GM21381 (cell line): ENCODE measurements around the gene TGOLN2.
"Not testable (repeated sequence)": the region's sequence is repeated elsewhere in the genome, so short reads cannot be mapped to it uniquely, and the experiment has no call there.

Experiments
- ATAC-seq: cut with Tn5 transposase; IDR thresholded peaks from one replicate; pipeline ENCODE4 v1.9.1; 2021; ENCODE audit warnings: mild to moderate bottlenecking, moderate library complexity; ENCODE audit not compliant: unreplicated experiment

Gene TGOLN2

DNA sequence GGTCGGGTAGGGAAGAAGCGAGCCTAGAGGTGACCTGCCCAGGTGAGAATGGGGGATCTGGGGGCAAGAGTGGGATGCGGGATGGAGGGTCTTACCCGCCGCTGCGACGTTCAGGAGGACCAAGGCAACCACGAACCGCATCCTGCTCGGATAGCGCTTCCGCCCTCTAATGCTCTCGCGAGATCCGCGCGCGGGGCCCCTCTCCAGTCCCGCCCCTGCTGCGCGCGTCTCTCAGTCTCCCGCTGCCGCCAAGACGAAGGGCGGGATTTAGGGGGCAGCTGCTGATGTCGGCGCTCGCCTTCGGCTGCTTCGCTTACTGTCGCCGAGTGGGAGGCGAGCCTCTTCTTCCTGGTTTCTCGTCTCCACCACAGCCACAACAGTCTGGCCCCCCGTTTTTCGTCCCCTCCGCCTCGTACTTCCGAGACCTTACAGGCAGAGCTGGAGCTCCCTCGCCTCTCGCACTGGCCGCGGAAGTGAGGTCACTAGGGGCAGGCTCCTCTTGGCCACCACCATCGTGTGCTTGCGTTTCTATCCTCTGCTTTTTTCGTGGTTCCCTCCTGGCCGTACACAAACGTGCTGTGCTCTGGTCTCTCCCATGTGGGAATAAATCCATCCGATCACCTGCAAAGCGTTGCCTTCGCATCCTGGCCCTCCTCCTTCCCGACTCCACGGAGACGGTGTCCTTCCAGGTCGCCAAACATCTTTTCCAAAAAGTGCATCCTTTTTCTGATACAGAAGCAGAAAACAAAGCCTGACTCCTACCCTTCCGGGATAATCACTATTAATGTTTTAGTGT, at the start of gene TGOLN2:
TSS of gene TGOLN2 (minus strand) at position 168 of the 796 bp plus-strand sequence. CDS start at position 141, 27 bp downstream.
- ATAC-seq: peak; percentile 85

DNA sequence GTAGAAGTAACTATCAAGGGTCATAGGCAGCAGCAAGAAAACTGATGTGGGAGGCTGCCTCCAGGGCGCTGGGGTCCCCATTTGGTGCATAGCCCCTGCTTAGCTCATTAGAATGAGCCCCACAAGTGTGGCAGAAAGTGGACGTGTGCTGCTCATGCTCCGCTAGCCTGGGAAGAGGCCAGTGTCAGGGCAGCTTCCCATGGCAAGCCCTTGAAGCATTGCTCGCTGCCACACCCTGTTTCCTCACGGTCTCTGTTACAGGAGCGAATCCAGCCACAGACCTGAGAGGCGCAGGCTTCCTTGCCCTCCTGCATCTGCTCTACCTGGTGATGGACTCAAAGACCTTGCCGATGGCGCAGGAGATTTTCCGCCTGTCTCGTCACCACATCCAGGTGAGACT, 49.3 kb upstream of the TGOLN2 start:
- no peak for ATAC-seq

DNA sequence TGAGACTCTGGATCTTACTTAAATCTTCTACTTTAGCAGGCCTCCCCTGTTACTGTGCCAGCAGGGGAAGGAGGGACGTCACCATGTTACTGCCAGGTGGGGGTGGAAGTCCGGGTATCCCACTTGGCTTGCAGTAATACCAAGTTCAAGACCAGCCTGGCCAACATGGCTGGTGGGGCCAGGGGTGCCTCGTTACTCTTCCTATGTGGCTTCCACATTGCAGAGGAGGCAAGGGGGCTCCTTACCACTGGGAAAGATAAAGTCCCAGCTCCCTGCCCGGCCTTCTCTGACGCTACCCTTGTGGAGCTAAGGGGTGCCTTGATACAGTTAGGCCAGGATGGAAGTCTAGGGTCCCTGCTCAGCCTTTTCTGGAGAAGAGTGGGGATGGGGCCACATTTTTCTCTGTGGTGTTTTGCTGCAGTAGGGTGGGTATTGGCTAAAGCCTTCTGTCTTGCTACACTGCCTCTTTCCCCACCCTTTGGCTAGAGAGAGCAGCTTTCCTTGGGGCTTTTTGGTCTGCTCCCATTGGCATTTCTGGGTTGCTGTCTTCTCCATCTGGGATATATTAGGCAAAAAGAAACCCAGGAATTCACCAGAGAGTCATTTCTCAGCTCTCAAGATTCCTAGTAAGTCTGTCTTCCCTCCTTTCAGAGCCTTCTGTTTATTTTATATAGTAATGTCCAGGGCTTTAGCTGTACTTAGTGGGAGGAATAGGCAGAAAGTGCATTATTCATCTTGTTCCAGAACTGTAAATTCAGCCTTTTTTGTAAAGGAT, 48.7 kb upstream of the TGOLN2 start:
- no peak for ATAC-seq

DNA sequence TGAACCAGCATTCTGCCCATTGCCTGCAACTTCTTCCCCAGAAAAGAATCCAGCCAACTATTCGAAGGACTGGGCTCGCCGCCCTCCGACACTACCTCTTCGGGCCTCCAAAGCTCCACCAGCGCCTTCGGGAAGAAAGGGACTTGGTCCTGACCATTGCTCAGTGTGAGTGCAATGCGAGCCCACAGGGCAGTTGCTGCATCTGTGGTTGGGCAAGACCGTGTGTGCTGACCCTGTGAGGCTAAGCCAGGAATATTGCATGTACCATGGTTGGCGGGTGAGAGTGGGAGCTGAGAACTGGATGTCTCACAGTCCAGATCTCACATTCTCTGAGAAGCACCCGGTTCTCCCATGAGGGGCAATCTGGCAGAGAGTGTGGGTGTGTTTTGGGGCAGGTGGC, 43.3 kb upstream of the TGOLN2 start:
- no peak for ATAC-seq

DNA sequence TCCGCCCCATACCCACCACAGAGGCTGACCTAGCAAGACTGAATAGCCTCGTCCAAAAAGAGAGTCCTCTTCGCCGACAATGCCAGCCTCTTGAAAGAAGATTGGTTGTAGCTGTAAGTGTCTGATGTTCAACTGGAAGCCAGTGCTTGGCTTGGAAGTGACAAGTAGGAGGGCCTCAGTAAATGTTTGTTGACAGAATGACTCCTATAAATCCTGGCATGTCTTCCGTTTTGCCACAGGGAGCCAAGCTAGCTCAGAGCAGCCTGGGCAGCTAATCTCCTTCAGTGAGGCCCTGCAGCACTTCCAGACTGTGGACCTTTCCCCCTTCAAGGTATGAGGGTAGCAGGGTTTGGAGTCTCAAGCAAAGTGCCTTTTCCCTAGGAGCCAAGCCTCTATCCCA, 41.7 kb upstream of the TGOLN2 start:
- ATAC-seq: no peak

DNA sequence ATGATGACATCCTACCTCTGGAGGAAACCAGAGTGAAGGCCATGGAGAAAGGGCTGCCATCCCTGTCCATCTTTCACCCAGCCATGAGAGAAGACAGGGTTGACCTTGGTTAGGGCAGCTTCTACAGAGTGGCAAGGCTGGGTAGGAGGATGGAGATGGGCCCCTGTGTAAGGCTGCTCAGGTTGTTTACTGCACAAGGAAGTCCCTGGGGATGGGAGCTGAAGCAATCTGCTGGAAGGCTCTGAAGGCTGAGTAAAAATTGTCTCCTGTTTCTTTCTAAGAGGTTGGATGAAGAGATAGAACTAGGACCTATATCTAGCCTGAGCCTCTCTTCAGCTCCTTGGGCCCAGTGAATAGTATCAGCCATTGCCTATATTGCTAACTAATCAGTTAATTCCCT, 41.1 kb upstream of the TGOLN2 start:
- no peak for ATAC-seq

DNA sequence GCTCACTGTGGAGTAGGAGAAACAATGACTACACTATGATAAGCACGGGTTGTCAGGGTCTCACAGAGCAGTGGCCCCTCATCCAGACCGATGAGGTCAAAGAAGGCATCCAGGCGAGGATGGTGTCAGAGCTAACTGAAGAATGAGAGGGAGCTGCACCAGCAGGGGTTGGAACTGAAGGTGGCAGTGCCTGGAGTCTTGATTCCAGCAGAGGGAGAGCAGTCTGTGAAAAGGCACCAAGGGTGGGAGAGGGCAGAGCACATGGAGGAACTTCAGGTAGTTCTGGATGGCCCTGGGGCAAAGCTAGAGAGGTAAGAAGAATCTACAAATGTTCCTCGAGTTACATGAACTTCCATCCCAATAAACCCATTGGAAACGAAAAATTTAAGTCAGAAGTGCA, 39.4 kb upstream of the TGOLN2 start:
- no peak for ATAC-seq

DNA sequence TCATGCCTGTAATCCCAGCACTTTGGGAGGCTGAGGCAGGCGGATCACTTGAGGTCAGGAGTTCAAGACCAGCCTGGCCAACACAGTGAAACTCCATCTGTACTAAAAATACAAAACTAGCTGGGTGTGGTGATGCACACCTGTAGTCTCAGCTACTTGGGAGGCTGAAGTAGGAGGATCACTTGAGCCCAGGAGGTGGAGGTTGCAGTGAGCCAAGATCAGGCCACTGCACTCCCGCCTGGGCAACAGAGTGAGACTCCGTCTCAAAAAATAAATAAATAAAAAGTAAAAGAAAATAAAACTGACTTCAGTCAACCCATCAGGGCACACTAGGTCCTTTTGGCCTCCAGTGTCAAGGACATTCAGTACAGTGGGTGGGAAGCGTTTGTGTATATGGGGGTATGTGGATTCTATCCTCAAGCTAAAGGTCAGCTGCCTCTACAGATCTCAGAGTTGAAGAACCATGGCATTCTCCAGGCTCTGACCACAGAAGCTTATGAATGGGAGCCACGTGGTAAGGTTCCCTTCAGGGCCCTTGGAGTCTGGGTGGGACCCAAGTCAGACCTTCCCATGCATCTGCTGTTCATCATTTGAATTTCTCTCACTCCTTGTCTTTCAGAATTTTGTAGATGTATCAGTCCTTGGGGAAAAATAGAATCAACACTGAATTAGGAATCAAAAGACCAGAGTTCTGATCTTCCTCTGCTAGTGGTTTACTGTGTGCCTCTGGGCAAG, 35.0 kb upstream of the TGOLN2 start:
- ATAC-seq: not testable (repeated sequence)

DNA sequence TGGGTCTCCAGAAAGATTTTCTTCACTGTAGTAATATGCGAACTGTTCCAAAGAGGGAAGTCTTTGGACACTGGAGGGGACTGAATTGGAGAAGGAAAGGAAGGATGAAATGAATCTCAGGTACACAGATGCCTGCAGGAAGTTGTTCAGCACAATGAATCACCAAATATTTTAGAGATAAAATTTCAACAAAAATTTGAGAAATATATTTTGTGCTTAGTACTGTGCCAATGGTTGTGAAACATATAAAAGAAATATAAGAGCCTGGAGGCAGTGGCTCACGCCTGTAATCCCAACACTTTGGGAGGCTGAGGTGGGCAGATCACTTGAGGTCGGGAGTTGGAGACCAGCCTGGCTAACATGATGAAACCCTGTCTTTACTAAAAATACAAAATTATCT, 29.9 kb upstream of the TGOLN2 start:
- ATAC-seq: no peak

DNA sequence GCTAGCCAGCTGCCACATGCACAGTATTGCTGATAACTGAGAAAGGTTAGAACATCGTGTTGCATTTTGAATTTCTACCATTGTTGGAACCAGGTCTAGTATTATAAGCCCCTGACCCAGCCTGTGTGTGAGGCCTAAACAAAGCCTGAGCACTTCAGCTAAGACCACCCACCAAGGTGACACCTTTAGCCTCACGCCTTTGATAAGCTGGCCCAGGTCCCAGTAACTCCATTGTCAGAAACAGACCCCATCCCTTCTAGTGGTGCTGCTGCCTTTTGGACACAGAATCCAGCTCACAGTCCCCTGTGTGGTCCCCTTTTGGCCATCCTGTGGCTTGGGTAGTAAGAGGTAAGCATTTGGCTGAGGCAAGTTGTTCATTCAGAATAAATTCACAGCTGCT, 28.4 kb upstream of the TGOLN2 start:
- no peak for ATAC-seq

DNA sequence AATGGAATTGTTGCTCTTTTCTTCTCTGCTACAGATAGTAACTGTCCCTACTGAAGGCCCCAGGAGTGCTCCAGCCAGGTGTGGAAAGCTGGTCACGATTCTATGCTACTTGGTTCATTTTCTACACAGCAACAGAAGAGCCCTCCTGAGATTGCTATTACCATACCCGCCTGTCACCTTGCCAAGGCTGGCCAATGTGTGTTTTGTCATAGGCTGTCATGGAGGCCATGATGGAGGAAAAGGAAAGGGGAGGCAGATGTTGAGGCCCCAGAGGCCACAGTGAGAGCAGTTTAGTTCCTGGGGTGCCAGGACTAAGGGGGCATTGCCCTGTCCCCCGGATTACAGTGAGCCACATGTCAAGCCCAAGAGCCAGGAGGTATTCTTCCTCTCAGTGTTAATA, 27.7 kb upstream of the TGOLN2 start:
- no peak for ATAC-seq

DNA sequence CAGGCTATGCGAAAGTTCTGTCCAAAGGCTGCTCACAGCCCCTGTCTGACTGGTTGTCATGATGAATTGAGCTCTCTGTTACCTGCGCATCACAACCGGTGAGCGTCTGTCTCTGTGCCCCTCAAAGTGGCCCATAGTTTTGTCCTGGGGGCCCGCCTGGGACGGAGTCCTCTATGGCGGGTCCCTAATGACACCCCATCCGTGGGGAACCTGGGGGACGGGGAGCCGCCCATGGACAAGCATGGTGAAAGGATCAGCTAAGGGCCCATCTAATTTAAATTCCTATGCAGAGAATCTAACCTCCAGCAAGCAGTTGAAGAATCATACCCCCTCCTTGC, 27.3 kb upstream of the TGOLN2 start:
- no peak for ATAC-seq

DNA sequence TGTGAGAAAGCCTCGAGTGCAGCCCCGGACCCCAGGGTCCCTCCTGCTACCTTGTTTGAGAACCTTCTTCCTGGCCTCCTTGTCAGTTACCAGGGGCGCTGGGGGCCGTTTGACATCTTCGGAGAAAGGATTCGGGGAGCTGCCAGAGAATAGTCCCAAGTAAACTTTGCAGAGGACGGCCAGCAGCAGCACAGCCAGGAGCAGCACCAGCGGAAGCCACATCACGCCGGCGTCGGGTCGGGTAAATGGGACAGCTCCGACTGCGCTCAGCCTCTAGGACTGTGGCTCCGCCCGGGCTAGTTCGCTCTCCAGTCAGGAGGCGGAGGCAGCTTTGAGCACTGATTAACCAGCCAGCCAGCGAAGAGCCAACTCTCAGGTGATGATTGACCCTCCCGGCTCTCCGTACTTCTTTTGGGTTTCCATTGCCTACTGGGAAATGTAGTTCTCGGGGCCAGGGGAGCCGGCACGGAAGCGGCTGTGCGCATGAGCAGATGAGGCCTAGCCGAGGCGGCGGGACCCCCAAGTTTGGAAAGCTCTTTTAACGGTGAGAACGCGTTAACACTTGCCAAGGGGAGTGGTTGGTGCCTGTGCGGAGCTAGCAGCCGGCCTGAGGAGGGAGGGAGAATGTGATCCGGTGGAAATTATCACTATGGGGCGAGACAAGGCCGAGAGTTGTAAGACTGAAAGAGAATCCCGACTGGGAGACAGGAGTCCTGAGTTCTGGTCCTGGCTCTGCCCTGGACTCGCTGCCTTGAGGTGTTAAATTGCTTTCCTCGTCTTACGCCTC, 26.7 kb upstream of the TGOLN2 start, which contains the start of the genes ELMOD3 and RETSAT:
TSS of gene ELMOD3 (plus strand) at position 484 of the 787 bp plus-strand sequence. CDS start 2,430 bp downstream, outside the sequence.
TSS of gene RETSAT (minus strand) at position 243 of the 787 bp plus-strand sequence. CDS start at position 222, 21 bp downstream.
- peak; percentile 97 for ATAC-seq

DNA sequence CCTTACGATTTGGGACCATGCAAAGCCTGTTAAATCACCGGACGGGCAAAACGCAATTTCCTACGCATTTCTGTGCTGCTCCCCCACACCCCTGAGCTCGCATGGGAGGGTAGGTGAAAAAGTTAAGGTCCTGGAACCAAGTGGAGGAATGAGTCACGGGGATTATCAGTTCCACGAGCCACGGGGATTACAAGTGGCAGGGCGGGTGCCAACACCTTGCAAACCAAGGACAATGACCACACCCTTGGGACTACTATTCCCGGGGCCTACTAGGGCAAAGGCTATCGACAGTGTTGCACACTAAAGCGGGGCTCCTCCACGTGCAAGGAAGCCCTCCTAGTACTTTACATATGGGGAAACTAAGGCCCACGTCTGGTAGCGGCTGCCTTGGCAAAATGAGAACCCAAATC, 26.1 kb upstream of the TGOLN2 start:
- ATAC-seq: peak; percentile 3

DNA sequence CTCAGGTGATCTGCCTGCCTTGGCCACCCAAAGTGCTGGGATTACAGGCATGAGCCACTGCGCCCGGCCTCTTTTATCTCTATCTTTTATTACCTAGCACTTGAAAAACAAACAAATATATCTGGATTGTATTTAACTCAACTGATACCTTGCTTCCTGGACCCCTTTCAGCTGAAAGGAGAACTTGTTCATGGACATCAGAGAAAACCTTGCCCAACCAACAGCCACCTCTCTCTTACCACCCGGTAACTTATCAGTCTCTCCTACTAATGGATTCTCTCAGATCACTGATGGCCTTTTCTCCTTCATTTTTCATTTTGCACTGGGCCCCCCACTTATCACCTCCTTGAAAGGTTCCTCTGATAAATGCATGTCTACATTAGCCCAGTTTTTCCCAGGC, 19.8 kb upstream of the TGOLN2 start:
- no peak for ATAC-seq

DNA sequence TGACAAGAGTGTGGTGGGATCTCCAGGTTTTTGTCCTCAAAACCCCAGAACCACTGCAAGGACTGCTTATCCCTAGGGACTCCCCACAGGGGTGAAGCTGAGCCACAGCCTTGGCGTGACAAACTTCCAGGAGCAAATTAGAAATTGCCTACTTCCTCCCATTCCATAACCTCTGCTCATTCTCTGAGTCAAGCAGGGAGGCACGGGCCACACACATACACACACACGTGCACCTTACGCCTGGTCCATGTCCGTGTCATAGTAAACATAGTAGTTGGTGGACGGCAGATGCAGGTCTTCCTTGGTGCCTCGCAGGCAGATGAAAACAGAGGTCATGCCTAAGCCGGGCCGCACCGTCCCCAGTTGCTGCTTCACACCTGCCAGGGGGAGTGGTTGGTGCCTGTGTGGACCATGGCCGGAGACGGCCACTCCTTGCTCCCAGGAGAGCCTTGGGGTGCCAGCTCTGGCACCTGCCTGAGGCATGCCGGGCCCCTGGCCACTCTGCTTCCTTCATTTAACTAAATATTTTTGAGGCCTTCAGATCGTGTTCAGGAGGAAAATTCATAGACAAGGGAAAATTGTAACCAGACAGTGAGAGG, 16.7 kb upstream of the TGOLN2 start:
- ATAC-seq: no peak

DNA sequence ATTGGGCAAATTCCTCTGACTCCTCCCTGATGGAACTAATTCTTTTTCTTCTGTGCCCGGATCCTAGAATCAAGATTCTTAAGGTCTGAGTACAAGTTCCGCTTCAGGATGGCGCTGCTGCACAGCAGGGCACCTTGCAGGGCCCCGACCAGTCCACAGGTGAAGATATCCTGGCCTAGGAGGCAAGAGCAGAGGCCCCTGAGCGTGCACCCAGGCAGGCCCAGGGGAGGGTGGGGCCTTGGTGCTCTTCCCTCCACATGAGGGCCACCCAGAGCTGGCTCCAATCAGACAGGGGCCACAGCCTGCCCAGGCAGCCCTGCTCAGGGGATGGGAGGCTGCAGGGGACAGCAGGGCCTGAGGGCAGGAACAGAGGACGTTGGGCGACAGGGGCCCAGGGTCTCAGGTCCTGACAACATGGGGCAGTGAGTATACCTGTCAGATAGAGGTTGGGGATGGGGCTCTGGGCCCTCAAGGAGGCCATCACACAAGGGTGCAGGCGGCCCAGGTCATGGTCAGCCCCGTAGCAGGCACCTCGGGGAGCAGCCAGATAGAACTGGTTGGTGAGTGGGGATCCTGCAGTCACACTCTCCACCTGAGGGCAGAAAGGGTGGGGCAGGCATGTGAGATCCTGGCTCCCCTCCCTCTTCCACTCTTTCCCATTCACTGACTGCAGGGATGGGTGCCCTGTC, 15.6 kb upstream of the TGOLN2 start:
- ATAC-seq: not testable (repeated sequence)

DNA sequence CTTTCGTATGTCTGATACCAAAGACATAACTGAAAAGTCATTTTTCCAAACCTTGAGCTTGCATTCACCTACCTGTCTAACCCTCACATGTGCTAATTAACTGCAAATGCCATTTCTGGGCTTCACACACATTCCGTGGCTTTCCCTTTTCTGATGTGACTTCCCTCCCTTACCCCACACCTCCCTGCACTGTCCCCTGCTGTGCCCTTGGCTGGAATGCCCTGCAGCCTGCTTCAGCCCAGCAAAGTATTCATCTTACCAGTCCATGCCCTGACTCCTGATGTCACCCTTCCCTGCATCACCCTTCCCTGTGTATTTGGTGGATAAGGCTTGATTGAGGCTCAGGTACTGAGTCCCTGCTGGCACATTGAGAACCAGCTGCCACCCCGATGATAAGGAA, 14.4 kb upstream of the TGOLN2 start:
- ATAC-seq: no peak

DNA sequence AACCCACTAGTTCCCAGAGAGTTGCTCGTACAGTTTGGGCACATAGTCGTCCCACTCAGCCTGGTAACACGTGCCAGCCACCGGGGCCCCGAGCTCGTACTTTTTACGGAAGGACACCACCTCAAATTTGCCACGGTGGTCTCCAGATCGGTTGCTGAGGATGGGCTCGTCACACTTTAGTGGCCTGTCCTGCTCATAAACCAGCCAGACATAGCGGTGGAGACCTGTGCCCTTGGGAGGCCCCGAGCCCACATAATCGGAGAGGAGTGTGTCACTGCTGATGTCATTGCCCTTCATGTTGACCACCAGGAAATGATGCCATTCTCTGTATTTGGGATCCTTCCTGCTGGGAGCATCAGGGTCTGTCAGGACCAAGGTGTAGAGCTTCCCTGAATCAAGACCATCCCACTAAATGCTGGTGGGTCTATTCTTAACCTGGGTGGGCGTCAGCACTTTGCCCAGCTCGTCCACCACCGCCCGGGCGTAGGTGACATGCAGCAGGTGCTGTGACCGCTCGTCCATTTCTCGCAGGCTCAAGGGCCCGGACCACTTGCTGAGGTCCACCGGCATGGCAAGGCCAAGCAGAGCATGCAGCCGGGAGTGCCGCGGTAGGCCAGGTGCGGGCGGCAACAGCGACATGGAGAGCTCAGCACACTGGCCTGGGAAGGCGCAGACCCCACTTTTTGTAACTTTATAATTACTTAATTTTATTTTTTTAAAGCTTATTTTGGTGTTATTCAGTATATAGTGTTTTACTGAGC, 13.7 kb upstream of the TGOLN2 start:
- no peak for ATAC-seq
